Activated CD8-positive, alpha-beta memory T cell treated with anti-CD3 and anti-CD28 coated beads, Interleukin-2, amount 10 ng/mL, durations not matched to agents 7 days and 5 days (primary cell): ENCODE measurements around the gene DDR1. TPM values are rescaled to one million over a fixed set of nuclear protein-coding genes. Genes with fewer than 3 reads are reported as not detected.
"Not testable (repeated sequence)": the region's sequence is repeated elsewhere in the genome, so short reads cannot be mapped to it uniquely, and the experiment has no call there.

Experiments
- ATAC-seq: fragments of 150-1000 bp; cut with Tn5 transposase; one replicate; pipeline ENCODE4 v1.10.0; 2021; ENCODE audit warnings: moderate library complexity
- CTCF ChIA-PET: fragments of 350-600 bp; sonication (Branson Sonifier 250); formaldehyde crosslinking; loops from one replicate; lab custom pipeline; 2021; ENCODE audit warnings: antibody characterized with exemption; lab: Charles Lee
- DNase-seq: peaks from one replicate; pipeline ENCODE4 v3.0.0-alpha.2; 2020
- H3K27ac Mint-ChIP-seq: one replicate; pipeline ENCODE4 v1.8.0; 2021; ENCODE audit warnings: mild to moderate bottlenecking, mixed read lengths
- H3K27me3 Mint-ChIP-seq: one replicate; pipeline ENCODE4 v1.8.0; 2021; ENCODE audit warnings: mixed read lengths
- H3K36me3 Mint-ChIP-seq: one replicate; pipeline ENCODE4 v1.8.0; 2021; ENCODE audit warnings: mild to moderate bottlenecking, mixed read lengths
- H3K4me1 Mint-ChIP-seq: one replicate; pipeline ENCODE4 v1.8.0; 2021; ENCODE audit warnings: mixed read lengths
- H3K4me3 Mint-ChIP-seq: one replicate; pipeline ENCODE4 v1.8.0; 2021; ENCODE audit warnings: mild to moderate bottlenecking, moderate library complexity, mixed read lengths
- H3K9me3 Mint-ChIP-seq: one replicate; pipeline ENCODE4 v1.8.0; 2022; ENCODE audit warnings: low read depth, mixed read lengths
- total RNA-seq, 2 experiments: library from RNA; stranded (reverse); gene quantifications; one replicate each; pipeline ENCODE4 v1.2.3, GENCODE V29; 2021

The DDR1 gene
- total RNA-seq, 2 experiments from 2014 or later = 3.8 to 4.9 TPM

DNA sequence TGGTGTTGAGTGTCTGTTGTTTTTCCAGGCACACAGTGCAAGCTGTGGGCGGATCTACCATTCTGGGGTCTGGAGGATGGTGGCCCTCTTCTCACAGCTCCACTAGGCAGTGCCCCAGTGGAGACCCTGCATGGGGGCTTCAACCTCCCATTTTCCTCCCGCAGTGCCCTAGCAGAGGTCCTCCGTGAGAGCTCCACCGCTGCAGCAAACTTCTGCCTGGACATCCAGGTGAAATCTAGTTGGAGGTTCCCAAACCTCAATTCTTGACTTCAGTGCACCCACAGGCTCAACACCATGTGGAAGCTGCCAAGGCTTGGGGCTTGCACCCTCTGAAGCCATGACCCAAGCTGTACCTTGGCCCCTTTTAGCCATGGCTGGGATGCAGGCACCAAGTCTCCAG is 24.6 kb upstream of the DDR1 start:
- H3K36me3 Mint-ChIP-seq, H3K27me3 Mint-ChIP-seq, DNase-seq, ATAC-seq, H3K9me3 Mint-ChIP-seq, H3K27ac Mint-ChIP-seq, H3K4me1 Mint-ChIP-seq, H3K4me3 Mint-ChIP-seq: not testable (repeated sequence)
- CTCF ChIA-PET = interaction anchor here (0.9 kb wide), 1 partner anchor 14 kb away, joined by 3 read pairs; no protein-coding TSS in a partner anchor

DNA sequence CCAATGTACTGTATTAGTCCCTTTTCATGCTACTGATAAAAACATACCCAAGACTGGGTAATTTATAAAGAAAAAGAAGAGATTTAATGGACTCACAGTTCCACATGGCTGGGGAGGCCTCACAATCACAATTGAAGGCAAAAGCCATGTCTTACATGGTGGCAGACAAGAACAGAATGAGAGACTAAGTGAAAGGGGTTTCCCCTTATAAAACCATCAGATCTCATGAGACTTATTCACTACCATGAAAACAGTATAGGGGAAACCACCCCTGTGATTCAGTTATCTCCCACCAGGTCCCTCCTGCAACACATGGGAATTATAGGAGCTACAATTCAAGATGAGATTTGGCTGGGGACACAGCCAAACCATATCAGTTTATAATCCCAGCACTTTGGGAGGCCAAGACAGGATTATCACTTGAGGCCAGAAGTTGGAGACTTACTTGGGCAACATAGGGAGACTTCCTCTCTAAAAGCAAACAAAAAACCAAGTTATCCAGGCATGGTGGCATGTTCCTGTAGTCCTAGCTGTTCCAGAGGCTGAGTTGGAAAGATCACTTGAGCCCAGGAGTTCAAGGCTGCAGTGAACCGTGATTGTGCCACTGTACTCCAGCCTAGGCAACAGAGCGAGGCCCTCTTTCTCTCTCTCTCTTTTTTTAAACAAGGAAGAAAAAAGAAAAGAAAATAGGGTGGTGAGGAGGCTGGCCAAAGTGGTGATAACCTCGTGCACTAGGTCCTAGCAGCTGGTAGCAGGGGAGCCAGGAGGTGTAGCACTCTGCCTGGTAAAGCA is 22.9 kb upstream of the DDR1 start:
- peaks cover 8% of the 10 kb centered on the region for H3K9me3 Mint-ChIP-seq
- H3K27me3 Mint-ChIP-seq = no peaks in the 10 kb centered on the region
- CTCF ChIA-PET = interaction anchor here (0.8 to 1.1 kb wide), 3 partner anchors 48 to 521 kb away, joined by 3 read pairs; no protein-coding TSS in a partner anchor
- ATAC-seq (no peak), DNase-seq (no peak)
- H3K36me3 Mint-ChIP-seq = peaks cover 10% of the 10 kb centered on the region
- no peak overlapping the region for H3K27ac Mint-ChIP-seq
- no peaks in the 10 kb centered on the region for H3K4me1 Mint-ChIP-seq
- H3K4me3 Mint-ChIP-seq = no peak overlapping the region

DNA sequence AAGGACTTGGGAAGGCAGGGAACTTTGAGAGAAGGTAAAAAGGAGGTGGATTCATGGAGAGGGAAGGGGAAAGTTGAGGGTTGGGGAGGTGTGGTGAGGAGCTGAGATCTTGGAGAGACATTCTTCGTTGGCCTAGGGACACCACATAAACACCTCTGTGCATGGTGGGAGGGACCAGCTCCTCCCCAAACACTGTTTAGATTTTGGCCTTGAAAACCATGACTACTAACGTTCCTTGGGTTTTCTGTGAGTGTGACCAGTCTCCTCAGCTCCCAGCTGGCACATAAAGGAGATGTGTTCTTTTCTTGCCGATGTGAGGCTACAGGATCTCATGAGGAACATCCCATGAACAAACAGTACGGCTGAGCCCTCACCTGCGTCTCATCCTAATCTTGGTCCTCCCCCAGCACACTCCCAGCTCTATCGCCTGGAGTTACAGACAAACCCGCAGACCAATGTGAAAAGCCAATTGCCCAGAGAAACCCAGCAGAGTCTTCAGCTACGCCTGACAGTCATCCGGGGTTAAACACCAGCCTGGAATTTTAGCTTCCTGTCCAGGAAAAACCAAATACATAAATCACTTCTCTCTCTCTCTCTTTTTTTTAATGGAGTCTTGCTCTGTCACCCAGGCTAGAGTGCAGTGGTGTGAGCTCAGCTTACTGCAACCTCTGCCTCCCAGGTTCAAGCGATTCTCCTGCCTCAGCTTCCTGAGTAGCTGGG is 22.0 kb upstream of the DDR1 start:
- Mint-ChIP-seq H3K9me3 (peaks cover 8% of the 10 kb centered on the region), H3K4me1 (no peaks in the 10 kb centered on the region), H3K36me3 (peaks cover 10% of the 10 kb centered on the region), H3K4me3 (no peak overlapping the region), H3K27me3 (no peaks in the 10 kb centered on the region), H3K27ac (no peak overlapping the region)
- CTCF ChIA-PET = interaction anchor here (0.8 to 1.1 kb wide), 2 partner anchors 206 to 520 kb away, joined by 3 read pairs; no protein-coding TSS in a partner anchor
- DNase-seq = no peak
- ATAC-seq = no peak

DNA sequence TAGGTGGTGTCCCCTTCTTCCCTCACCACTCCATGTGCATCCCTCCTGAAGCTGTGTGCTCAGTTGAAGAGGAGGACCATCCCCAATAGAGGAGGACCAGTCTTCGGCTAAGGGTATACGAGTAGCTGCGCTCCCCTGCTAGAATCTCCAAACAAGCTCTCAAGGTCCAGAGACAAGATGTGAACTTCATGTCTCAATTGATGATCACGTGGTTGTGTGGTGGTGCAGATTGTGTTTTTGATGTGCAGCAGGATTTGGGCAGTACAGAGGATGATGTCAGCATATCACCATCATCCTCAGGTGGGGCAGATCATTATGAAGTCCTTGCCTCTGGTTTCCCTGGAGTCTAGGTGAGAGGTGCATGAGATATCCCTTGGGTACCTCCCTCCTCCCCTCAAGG is 20.0 kb upstream of the DDR1 start:
- Mint-ChIP-seq H3K4me1 (no peaks in the 10 kb centered on the region), H3K36me3 (peaks cover 9% of the 10 kb centered on the region), H3K9me3 (peaks cover 12% of the 10 kb centered on the region), H3K27me3 (no peaks in the 10 kb centered on the region), H3K27ac (no peak overlapping the region), H3K4me3 (no peak overlapping the region)
- DNase-seq (no peak), ATAC-seq (no peak)
- CTCF ChIA-PET = interaction anchor here (1.0 kb wide), 1 partner anchor 15 kb away, joined by 5 read pairs; no protein-coding TSS in a partner anchor

DNA sequence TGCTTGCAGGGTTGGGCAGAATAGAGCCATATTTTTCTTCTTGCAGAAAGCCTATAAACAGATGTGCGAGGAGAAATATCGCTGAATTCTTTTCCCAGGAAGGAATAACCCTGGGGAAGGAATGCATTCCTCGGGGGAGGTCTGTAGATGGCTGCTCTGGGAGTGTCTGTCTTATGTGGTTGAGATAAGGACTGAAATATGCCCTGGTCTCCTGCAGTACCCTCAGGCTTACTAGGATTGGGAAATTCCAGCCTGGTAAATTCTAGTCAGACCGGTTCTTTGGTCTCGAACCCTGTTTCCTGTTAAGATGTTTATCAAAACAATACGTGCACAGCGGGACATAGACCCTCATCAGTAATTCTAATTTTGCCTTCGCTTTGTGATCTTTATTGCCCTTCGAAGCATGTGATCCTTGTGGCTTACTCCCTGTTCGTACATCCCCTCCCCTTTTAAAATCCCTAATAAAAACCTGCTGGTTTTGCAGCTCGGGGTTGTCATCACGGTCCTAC is 15.0 kb upstream of the DDR1 start:
- ATAC-seq, H3K27me3 Mint-ChIP-seq, H3K4me3 Mint-ChIP-seq, DNase-seq, H3K27ac Mint-ChIP-seq: not testable (repeated sequence)
- peaks cover 13% of the 10 kb centered on the region for H3K4me1 Mint-ChIP-seq
- CTCF ChIA-PET = interaction anchor here (1.4 to 1.5 kb wide), 2 partner anchors 8 to 41 kb away, joined by 3 read pairs; no protein-coding TSS in a partner anchor
- peaks cover 32% of the 10 kb centered on the region for H3K9me3 Mint-ChIP-seq
- H3K36me3 Mint-ChIP-seq = peaks cover 13% of the 10 kb centered on the region

DNA sequence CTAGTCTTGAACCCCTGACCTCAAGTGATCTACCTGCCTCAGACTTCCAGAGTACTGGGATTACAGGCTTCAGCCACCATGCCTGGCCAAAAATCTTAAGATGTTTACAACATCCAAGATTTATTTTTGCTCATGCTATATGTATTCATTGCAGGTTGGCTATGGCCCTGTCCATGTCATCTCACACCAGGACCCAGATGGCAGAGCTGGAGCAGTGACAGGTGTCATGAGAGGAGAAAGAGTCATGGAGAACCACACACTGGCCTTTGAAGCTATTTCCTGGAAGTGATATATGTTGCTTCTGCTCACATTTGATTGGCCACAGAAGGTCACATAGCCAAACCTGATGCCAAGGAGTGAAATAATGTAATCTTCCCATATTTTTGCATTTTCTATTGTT is 13.8 kb upstream of the DDR1 start:
- Mint-ChIP-seq H3K27me3 (no peaks in the 10 kb centered on the region), H3K36me3 (peaks cover 13% of the 10 kb centered on the region), H3K27ac (no peak overlapping the region), H3K9me3 (peaks cover 32% of the 10 kb centered on the region), H3K4me3 (no peak overlapping the region), H3K4me1 (peaks cover 13% of the 10 kb centered on the region)
- CTCF ChIA-PET = interaction anchor here (0.8 to 1.3 kb wide), 2 partner anchors 9 to 43 kb away, joined by 3 read pairs; no protein-coding TSS in a partner anchor
- no peak for ATAC-seq
- DNase-seq = no peak

DNA sequence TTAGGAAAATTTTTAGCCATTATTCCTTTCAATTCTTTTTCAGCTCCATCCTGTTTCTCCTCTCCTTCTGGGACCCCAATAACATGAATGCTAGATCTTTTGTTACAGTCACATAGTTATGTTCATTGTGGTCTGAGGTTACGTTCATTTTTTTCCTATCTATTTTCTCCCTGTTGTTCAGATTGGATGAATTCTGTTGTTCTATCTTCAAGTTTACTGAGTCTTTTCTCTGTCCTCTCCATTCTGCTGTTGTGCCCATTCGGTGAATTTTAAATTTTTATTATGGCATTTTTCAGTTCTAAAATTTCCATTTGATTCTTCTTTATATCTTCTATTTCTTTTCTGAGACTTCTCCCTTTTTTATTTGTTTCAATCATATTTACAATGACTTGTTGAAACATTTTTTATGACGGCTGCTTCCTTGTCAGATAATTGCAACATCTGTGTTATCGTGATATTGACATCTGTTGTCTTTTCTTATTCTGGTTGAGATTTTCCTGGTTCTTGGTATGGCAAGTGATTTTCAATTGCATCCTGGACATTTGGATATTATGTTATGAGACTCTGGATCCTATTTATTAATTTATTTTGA is 12.6 kb upstream of the DDR1 start:
- no peak overlapping the region for H3K27ac Mint-ChIP-seq

DNA sequence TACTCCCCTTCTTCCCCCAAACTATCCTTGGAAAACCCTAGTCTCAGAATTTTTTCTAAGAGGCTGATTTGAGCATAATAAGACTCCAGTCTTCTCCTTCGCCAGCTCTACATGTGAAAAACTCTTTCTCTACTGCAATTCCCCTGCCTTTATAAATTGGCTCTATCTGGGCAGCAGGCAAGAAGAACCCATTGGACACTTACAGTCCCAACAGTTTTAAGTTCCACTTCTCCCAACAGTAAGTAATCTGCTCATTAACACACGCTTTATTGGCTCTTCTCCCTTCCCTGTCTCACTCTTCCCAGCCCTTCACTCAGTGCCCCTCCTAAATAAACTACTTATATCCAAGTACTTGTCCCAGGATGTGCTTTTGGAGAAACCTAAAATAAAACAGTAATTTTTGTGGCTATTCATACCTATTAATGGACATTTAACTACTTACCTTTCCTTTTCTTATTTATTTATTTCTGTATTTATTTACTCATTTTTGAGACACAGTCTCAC is 11.1 kb upstream of the DDR1 start:
- H3K27me3 Mint-ChIP-seq = no peaks in the 10 kb centered on the region
- ATAC-seq (no peak), DNase-seq (no peak)
- peaks cover 30% of the 10 kb centered on the region for H3K9me3 Mint-ChIP-seq
- no peak overlapping the region for H3K4me3 Mint-ChIP-seq
- H3K27ac Mint-ChIP-seq = no peak overlapping the region
- peaks cover 13% of the 10 kb centered on the region for H3K36me3 Mint-ChIP-seq
- CTCF ChIA-PET = interaction anchor here (1.2 to 1.9 kb wide), 2 partner anchors 29 to 39 kb away, joined by 3 to 5 read pairs; no protein-coding TSS in a partner anchor
- peaks cover 25% of the 10 kb centered on the region for H3K4me1 Mint-ChIP-seq

More for the DNA sequence above, 12.6 kb upstream of the DDR1 start:
- Mint-ChIP-seq H3K36me3 (peaks cover 13% of the 10 kb centered on the region), H3K4me1 (peaks cover 16% of the 10 kb centered on the region), H3K4me3 (no peak overlapping the region), H3K9me3 (peaks cover 32% of the 10 kb centered on the region), H3K27me3 (no peaks in the 10 kb centered on the region)
- CTCF ChIA-PET = interaction anchor here (1.3 kb wide), 1 partner anchor 44 kb away, joined by 3 read pairs; no protein-coding TSS in a partner anchor
- no peak for DNase-seq
- ATAC-seq = no peak

DNA sequence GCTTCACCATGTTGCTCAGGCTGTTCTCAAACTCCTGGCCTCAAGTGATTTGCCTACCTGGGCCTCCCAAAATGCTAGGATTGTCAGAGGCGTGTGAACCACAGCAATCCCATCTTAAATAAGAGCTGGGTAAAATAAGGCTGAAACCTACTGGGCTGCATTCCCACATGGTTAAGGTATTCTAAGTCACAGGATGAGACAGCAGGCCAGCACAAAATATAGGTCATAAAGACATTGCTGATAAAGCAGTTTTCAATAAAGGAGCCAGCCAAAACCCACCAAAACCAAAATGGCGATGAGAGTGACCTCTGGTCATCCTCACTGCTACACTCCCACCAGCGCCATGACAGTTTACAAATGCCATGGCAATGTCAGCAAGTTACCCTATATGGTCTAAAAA is 10.5 kb upstream of the DDR1 start:
- Mint-ChIP-seq H3K36me3 (peaks cover 12% of the 10 kb centered on the region), H3K4me1 (peaks cover 25% of the 10 kb centered on the region), H3K9me3 (peaks cover 29% of the 10 kb centered on the region)
- not testable (repeated sequence) for ATAC-seq, H3K27me3 Mint-ChIP-seq, DNase-seq, H3K27ac Mint-ChIP-seq, H3K4me3 Mint-ChIP-seq
- CTCF ChIA-PET = interaction anchor here (0.7 to 1.9 kb wide), 2 partner anchors 39 to 51 kb away, joined by 4 to 5 read pairs; no protein-coding TSS in a partner anchor

DNA sequence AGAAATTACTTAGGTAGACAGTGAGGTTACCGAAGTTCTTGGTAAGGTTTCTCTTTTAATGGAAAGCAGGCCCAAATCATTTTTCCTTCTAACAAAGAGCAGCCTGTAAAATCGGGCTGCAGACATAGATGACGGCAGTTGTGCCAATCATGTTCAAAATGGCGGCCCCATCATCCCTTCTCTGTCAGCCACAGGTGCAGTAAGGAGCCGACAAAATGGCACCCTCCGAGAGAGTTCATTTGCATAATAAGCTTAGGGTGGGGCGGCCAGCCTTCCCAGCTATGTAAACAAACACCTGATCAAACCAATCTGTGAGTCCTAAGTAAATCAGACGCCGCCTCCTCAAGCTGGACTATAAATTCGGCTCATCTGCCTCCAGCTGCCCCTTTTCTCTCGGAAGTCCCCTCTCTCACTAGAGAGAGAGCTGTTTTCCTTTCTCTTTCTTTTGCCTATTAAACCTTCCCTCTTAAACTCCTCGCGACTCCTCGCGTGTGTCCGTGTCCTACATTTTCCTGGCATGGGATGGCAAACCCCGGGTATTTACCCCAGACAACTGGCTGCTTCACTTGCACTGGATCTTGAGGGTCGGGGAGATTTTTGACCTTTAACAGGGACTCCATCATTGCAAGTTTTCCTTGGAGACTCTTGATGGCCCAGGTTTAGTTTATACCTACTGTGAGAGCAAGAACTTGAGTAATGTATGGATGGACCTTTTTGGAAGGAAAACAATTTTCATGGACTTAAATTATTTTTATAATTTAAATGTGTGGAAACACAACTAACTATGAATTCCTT is 8.9 kb upstream of the DDR1 start:
- H3K4me3 Mint-ChIP-seq = no peak overlapping the region

DNA sequence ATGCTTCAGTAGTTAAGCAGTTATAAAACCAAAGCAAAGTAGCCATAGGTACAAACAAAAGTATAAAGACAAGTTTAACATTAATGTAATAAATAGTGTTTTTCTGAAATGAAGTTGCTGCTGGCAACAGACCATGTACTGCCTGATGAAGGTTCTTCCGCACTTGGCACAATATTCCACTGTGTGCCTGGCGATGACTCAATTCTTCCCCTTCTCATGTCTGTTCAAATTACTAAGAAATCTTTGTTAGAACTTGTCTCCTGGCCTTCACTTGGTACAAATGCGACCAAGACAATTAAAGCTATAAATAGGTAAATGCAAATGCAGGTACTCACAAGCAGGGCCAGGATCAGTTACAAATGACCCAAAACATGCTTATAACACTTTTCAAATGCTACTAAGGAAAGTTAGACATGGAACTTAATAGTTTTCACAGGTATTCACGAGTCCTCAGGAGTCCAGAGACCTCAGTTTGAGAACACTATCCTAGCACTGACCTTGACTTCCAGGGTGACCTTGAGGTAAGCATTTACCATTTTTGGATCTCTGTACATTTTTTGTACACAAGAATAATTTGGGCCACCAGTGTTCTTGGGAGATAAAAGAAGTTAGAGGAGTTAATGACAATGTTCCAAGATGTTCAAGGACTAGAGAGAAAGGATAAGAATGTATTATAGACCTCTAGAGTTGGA is 8.1 kb upstream of the DDR1 start:
- Mint-ChIP-seq H3K4me1 (peaks cover 18% of the 10 kb centered on the region), H3K27ac (no peak overlapping the region), H3K4me3 (no peak overlapping the region), H3K9me3 (peaks cover 15% of the 10 kb centered on the region), H3K36me3 (peaks cover 7% of the 10 kb centered on the region), H3K27me3 (peaks cover under 1% of the 10 kb centered on the region)
- DNase-seq (no peak), ATAC-seq (no peak)
- CTCF ChIA-PET = interaction anchor here (0.9 to 11.2 kb wide), 7 partner anchors 41 to 206 kb away, joined by 3 to 191 read pairs (median 4); no protein-coding TSS in a partner anchor

More for the DNA sequence above, 8.9 kb upstream of the DDR1 start:
- Mint-ChIP-seq H3K27ac (no peak overlapping the region), H3K4me1 (peaks cover 25% of the 10 kb centered on the region), H3K27me3 (no peaks in the 10 kb centered on the region), H3K36me3 (peaks cover 7% of the 10 kb centered on the region), H3K9me3 (peaks cover 20% of the 10 kb centered on the region)
- ATAC-seq (no peak), DNase-seq (no peak)
- CTCF ChIA-PET = interaction anchor here (2.5 to 11.2 kb wide), 2 partner anchors 50 to 145 kb away, joined by 12 to 191 read pairs; no protein-coding TSS in a partner anchor
